HEK293 (cell line): ENCODE results near the gene CFAP107.

Experiments used
- MEIS1 ChIP-seq: sonication (generic); formaldehyde crosslinking; IDR thresholded peaks from 2 replicates; pipeline ENCODE4 v1.8.1; 2022; ENCODE audit warnings: missing genetic modification reagents, mild to moderate bottlenecking, borderline replicate concordance
- RBAK ChIP-seq: fragments of 450-650 bp; formaldehyde crosslinking; IDR thresholded peaks from 2 replicates; pipeline ENCODE4 v1.5.1; 2016; ENCODE audit warnings: missing biosample characterization, missing genetic modification characterization
- ZNF211 ChIP-seq: fragments of 450-650 bp; formaldehyde crosslinking; IDR thresholded peaks from 2 replicates; pipeline ENCODE4 v1.5.1; 2016; ENCODE audit warnings: low read depth, missing biosample characterization, missing genetic modification characterization
- TF ChIP-seq, protein P1 (sequence below): fragments of 450-650 bp; formaldehyde crosslinking; IDR thresholded peaks from 2 replicates; pipeline ENCODE4 v1.5.1; 2016; ENCODE audit warnings: missing biosample characterization, missing genetic modification characterization, low read depth
- TF ChIP-seq, protein P2 (sequence below): fragments of 450-650 bp; formaldehyde crosslinking; IDR thresholded peaks from 2 replicates; pipeline ENCODE4 v1.5.1; 2016; ENCODE audit warnings: missing biosample characterization, missing genetic modification characterization
- TF ChIP-seq, protein P3 (sequence below): fragments of 450-650 bp; formaldehyde crosslinking; IDR thresholded peaks from 2 replicates; pipeline ENCODE4 v1.5.1; 2016; ENCODE audit warnings: missing biosample characterization, missing genetic modification characterization, borderline replicate concordance
- TF ChIP-seq, protein P4 (sequence below): fragments of 450-650 bp; formaldehyde crosslinking; IDR thresholded peaks from 2 replicates; pipeline ENCODE4 v1.5.1; 2016; ENCODE audit warnings: missing biosample characterization, missing genetic modification characterization

DNA sequence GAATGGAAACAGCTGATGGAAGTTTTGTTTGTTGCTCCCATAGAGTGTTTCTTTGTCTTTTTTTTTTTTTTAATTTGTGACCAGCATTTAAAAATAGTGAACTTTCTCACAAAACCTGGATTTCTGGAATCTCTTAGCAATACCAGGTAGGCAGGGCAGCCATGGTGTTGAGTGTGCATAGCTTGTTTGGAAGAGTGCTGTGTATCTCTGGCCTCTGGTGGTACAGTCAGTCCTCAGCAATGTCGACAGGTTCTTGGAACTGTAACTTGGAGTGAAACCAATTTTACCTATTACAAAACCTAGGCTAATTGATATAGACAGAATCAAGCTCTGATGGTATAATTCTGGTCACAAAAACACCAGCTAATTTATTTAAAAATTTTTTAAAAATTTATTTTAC lies 23.4 kb upstream of the CFAP107 start:
- TF ChIP-seq MEIS1 (CRISPR knock-in tag) (no peak), RBAK (tag by site-specific recombination) (no peak), ZNF211 (tag by site-specific recombination) (no peak)
- TF ChIP-seq, protein P1, sequence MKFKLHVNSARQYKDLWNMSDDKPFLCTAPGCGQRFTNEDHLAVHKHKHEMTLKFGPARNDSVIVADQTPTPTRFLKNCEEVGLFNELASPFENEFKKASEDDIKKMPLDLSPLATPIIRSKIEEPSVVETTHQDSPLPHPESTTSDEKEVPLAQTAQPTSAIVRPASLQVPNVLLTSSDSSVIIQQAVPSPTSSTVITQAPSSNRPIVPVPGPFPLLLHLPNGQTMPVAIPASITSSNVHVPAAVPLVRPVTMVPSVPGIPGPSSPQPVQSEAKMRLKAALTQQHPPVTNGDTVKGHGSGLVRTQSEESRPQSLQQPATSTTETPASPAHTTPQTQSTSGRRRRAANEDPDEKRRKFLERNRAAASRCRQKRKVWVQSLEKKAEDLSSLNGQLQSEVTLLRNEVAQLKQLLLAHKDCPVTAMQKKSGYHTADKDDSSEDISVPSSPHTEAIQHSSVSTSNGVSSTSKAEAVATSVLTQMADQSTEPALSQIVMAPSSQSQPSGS (tag by site-specific recombination) = no peak
- TF ChIP-seq, protein P2, sequence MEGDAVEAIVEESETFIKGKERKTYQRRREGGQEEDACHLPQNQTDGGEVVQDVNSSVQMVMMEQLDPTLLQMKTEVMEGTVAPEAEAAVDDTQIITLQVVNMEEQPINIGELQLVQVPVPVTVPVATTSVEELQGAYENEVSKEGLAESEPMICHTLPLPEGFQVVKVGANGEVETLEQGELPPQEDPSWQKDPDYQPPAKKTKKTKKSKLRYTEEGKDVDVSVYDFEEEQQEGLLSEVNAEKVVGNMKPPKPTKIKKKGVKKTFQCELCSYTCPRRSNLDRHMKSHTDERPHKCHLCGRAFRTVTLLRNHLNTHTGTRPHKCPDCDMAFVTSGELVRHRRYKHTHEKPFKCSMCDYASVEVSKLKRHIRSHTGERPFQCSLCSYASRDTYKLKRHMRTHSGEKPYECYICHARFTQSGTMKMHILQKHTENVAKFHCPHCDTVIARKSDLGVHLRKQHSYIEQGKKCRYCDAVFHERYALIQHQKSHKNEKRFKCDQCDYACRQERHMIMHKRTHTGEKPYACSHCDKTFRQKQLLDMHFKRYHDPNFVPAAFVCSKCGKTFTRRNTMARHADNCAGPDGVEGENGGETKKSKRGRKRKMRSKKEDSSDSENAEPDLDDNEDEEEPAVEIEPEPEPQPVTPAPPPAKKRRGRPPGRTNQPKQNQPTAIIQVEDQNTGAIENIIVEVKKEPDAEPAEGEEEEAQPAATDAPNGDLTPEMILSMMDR (tag by site-specific recombination) = no peak
- TF ChIP-seq, protein P3, sequence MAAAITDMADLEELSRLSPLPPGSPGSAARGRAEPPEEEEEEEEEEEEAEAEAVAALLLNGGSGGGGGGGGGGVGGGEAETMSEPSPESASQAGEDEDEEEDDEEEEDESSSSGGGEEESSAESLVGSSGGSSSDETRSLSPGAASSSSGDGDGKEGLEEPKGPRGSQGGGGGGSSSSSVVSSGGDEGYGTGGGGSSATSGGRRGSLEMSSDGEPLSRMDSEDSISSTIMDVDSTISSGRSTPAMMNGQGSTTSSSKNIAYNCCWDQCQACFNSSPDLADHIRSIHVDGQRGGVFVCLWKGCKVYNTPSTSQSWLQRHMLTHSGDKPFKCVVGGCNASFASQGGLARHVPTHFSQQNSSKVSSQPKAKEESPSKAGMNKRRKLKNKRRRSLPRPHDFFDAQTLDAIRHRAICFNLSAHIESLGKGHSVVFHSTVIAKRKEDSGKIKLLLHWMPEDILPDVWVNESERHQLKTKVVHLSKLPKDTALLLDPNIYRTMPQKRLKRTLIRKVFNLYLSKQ = no peak
- TF ChIP-seq, protein P4, sequence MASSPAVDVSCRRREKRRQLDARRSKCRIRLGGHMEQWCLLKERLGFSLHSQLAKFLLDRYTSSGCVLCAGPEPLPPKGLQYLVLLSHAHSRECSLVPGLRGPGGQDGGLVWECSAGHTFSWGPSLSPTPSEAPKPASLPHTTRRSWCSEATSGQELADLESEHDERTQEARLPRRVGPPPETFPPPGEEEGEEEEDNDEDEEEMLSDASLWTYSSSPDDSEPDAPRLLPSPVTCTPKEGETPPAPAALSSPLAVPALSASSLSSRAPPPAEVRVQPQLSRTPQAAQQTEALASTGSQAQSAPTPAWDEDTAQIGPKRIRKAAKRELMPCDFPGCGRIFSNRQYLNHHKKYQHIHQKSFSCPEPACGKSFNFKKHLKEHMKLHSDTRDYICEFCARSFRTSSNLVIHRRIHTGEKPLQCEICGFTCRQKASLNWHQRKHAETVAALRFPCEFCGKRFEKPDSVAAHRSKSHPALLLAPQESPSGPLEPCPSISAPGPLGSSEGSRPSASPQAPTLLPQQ (tag by site-specific recombination) = no peak
